ENCODE results near the gene NGFR.

NGFR gene

GRCh38 chr17:49522357-49522890 lies 27.3 kb downstream of the NGFR start:
- DNase-seq (ENCODE audit: low read depth), result no peak
- in situ Hi-C loops (cut with HindIII; ENCODE audit: low sequenced_read_pairs), result loop anchor here (25.0 kb wide), 1 partner anchor 465 kb away; the partner anchor contains the start of gene DLX3
- no peak overlapping the region for H3K4me3 ChIP-seq (ENCODE audit: low read depth, low read length)
- TF ChIP-seq CTCF (IDR thresholded peaks at IDR 0.05; ENCODE audit: low read depth, low read length, missing control alignments), result no peak

GRCh38 chr17:49523196-49523595 lies 28.1 kb downstream of the NGFR start:
- no peak for DNase-seq (ENCODE audit: low read depth)
- in situ Hi-C loops (cut with HindIII; ENCODE audit: low sequenced_read_pairs), result loop anchor here (25.0 kb wide), 1 partner anchor 464 kb away; the partner anchor contains the start of gene DLX3
- no peak overlapping the region for H3K4me3 ChIP-seq (ENCODE audit: low read depth, low read length)
- TF ChIP-seq CTCF (IDR thresholded peaks at IDR 0.05; ENCODE audit: low read depth, low read length, missing control alignments), result no peak

- in situ Hi-C loops (cut with HindIII; ENCODE audit: low sequenced_read_pairs), result loop anchor here (25.0 kb wide), 1 partner anchor 463 kb away; the partner anchor contains the start of gene DLX3
- DNase-seq (ENCODE audit: low read depth), result no peak
- no peak for TF ChIP-seq CTCF (IDR thresholded peaks at IDR 0.05; ENCODE audit: low read depth, low read length, missing control alignments)
- H3K4me3 ChIP-seq (ENCODE audit: low read depth, low read length), result no peak overlapping the region
Measured at GRCh38 chr17:49523706-49524472, 28.8 kb downstream of the NGFR start.

GRCh38 chr17:49524473-49525359 lies 29.6 kb downstream of the NGFR start:
- no peak overlapping the region for H3K4me3 ChIP-seq (ENCODE audit: low read depth, low read length)
- in situ Hi-C loops (cut with HindIII; ENCODE audit: low sequenced_read_pairs), result loop anchor here (25.0 kb wide), 1 partner anchor 463 kb away; the partner anchor contains the start of gene DLX3
- no peak for DNase-seq (ENCODE audit: low read depth)
- no peak for TF ChIP-seq CTCF (IDR thresholded peaks at IDR 0.05; ENCODE audit: low read depth, low read length, missing control alignments)

DNA sequence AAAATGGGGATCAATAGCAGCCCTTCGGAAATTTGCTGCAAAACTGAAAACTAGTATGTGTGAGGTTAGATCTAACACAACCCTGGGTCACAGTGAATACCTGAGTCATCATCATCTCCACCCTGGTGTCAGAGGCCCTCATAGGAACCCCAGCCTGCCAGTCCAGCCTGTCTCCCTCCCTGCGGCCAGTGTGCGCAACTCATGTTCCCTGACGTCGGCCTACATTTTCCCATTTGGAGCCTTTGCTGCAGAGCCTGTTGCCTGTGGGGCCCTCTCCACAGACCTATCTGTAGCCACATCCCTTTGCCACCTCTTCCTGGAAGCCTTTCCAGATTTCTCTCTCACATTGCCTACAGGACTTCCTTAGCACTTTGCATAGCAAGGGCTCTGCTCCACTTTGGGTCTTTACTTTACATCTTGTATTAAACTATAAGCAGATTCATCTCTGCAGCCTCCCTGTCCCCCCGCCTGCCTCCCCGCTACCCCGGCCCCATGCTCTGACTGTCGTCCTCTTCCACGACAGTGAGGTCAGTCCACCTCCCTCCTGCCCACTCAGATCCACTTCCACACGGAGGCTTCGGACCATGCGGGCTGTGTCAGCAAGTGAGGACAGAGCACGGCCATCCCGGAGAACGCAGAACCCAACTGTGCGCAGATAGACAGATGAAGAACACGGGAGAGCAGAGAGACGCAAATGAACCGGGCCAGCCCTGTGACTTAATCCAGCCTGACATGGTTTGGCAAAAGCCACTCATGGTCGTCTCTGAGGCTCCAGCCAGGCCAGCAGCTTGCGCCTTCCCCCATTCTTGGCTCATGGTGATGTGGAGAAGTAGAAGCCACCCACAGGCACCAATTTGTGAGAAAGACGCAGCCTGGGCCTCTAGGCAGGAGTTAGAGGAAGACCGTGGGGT lies 31.0 kb downstream of the NGFR start:
- in situ Hi-C loops (cut with HindIII; ENCODE audit: low sequenced_read_pairs), result no loop called here
- TF ChIP-seq CTCF (IDR thresholded peaks at IDR 0.05; ENCODE audit: low read depth, low read length, missing control alignments), result no peak
- no peak overlapping the region for H3K4me3 ChIP-seq (ENCODE audit: low read depth, low read length)
- DNase-seq (ENCODE audit: low read depth), result no peak
